Nephron (organoid): ENCODE data around the gene ORM1.

Experiments used
- H3K27ac Mint-ChIP-seq, 3 experiments: 2 replicates each; pipeline ENCODE4 v1.8.0; 2020; ENCODE audit warnings: mixed read lengths in 3 of 3, mild to moderate bottlenecking in 2 of 3, moderate library complexity in 1 of 3
- H3K27me3 Mint-ChIP-seq: 2 replicates; pipeline ENCODE4 v1.8.0; 2021; ENCODE audit warnings: low read depth, mild to moderate bottlenecking, moderate library complexity, mixed read lengths
- H3K36me3 Mint-ChIP-seq: 2 replicates; pipeline ENCODE4 v1.8.0; 2020; ENCODE audit warnings: low read depth, mixed read lengths
- H3K4me1 Mint-ChIP-seq: 2 replicates; pipeline ENCODE4 v1.8.0; 2020; ENCODE audit warnings: mixed read lengths
- H3K4me3 Mint-ChIP-seq, 3 experiments: 2 replicates each; pipeline ENCODE4 v1.8.0; 2020; ENCODE audit warnings: mild to moderate bottlenecking in 3 of 3, mixed read lengths in 3 of 3, moderate library complexity in 2 of 3
- H3K9me3 Mint-ChIP-seq: 2 replicates; pipeline ENCODE4 v1.8.0; 2020; ENCODE audit warnings: mixed read lengths
- TF ChIP-seq, protein P1 (sequence below), 3 experiments: fragments of 200-600 bp; sonication (generic); IDR thresholded peaks; one replicate each; pipeline ENCODE4 v1.5.0; 2021; ENCODE audit warnings: antibody characterized with exemption in 3 of 3; ENCODE audit not compliant: unreplicated experiment in 3 of 3

ORM1 gene

DNA sequence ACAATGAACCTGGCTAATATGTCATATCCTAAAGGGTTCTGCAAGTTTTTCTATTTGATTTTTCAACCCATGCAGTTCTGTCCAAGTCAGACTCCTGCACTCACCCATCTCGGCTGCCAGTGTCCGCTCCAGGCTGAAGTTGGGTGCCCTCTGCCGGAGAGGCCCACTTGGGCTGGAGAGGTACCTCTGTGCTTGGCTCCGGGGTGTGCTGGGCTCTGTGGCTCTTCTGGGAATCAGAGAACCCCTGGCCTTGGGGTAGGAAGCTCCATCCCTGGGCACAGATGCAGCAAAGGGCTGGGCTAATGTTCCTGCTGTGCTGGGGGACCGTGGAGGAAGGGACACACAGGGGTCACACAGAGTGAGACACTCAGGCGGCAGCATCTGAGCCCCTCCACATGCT is 32.9 kb downstream of the ORM1 start:
- no peak overlapping the region for H3K27ac Mint-ChIP-seq
- no peaks in the 10 kb centered on the region for H3K4me1 Mint-ChIP-seq
- no peak overlapping the region for H3K4me3 Mint-ChIP-seq
- peaks cover 40% of the 10 kb centered on the region for H3K36me3 Mint-ChIP-seq
- no peaks in the 10 kb centered on the region for H3K9me3 Mint-ChIP-seq
- TF ChIP-seq, protein P1, sequence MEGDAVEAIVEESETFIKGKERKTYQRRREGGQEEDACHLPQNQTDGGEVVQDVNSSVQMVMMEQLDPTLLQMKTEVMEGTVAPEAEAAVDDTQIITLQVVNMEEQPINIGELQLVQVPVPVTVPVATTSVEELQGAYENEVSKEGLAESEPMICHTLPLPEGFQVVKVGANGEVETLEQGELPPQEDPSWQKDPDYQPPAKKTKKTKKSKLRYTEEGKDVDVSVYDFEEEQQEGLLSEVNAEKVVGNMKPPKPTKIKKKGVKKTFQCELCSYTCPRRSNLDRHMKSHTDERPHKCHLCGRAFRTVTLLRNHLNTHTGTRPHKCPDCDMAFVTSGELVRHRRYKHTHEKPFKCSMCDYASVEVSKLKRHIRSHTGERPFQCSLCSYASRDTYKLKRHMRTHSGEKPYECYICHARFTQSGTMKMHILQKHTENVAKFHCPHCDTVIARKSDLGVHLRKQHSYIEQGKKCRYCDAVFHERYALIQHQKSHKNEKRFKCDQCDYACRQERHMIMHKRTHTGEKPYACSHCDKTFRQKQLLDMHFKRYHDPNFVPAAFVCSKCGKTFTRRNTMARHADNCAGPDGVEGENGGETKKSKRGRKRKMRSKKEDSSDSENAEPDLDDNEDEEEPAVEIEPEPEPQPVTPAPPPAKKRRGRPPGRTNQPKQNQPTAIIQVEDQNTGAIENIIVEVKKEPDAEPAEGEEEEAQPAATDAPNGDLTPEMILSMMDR (IDR thresholded peaks at IDR 0.05; ENCODE audit: unreplicated experiment in 3 of 3), result no peak
- H3K27me3 Mint-ChIP-seq, result no peaks in the 10 kb centered on the region

DNA sequence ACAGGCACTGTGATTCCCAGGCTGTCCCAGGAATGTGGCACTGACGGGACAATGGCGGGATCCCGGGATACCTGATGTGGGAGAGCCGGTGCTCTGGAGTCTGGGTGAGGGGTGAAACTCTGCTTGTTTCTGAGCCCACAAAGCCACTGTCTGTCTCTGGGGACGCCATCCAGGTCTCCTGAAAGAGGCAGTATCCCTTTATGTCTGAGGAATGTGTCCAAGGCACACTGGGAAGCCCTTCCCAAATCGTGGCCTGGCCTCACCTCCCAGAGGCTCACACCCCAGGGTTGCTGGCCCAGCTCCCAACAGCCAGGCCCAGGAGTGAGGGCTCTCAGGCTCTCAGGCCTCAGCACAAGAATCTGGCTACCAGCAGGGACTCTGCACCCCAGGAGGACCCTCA is 33.9 kb downstream of the ORM1 start:
- Mint-ChIP-seq H3K9me3 (no peaks in the 10 kb centered on the region), H3K27ac (no peak overlapping the region), H3K4me1 (no peaks in the 10 kb centered on the region), H3K27me3 (no peaks in the 10 kb centered on the region), H3K4me3 (no peak overlapping the region), H3K36me3 (peaks cover 47% of the 10 kb centered on the region)
- TF ChIP-seq, protein P1 (IDR thresholded peaks at IDR 0.05; ENCODE audit: unreplicated experiment in 3 of 3), result no peak

DNA sequence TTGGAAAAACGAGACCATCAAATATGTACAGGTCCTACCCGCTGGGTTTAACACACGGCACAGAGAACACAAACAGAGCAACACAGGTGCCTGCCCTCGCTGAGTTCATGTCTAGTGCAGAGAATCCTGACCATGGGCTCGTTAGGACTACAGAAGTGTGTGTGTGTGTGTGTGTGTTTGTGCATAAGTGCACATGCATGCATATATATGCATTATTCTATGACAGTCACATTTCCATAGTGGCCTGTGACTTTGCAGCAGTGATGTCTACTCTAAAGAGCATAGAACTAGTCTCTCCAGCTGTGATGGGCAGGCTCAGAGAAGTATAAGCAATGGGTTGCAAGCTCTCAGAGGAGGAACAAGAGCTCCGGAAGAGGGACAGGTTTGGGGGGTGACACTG is 34.5 kb downstream of the ORM1 start:
- H3K36me3 Mint-ChIP-seq, result peaks cover 44% of the 10 kb centered on the region
- H3K4me3 Mint-ChIP-seq, result no peak overlapping the region
- H3K27ac Mint-ChIP-seq, result no peak overlapping the region
- no peaks in the 10 kb centered on the region for H3K27me3 Mint-ChIP-seq
- no peaks in the 10 kb centered on the region for H3K9me3 Mint-ChIP-seq
- H3K4me1 Mint-ChIP-seq, result no peaks in the 10 kb centered on the region
- TF ChIP-seq, protein P1 (IDR thresholded peaks at IDR 0.05; ENCODE audit: unreplicated experiment in 3 of 3), result no peak

DNA sequence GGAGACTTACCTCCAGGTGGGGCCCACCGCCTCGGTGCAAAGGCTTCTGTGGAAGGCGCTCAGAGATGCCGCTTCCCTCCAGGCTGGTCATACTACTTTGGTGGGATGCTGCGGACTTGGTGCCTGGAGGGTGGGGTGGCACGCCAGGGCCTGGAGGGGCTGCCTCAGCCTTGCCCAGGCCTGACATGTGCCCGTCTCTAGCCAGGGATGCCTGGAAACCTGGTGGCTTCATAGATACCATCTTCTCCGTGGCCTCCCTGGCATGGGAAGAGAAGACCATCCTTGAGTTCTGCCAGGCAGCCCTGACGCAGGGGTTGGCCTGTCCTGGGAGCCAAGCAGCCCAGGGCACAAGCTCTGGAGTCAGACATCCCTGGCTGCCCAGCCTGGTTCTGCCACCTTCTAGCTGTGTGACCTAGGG is 35.0 kb downstream of the ORM1 start:
- TF ChIP-seq, protein P1 (IDR thresholded peaks at IDR 0.05; ENCODE audit: unreplicated experiment in 3 of 3), result no peak
- Mint-ChIP-seq H3K27ac (no peak overlapping the region), H3K4me1 (no peaks in the 10 kb centered on the region), H3K27me3 (no peaks in the 10 kb centered on the region), H3K36me3 (peaks cover 43% of the 10 kb centered on the region), H3K9me3 (no peaks in the 10 kb centered on the region), H3K4me3 (no peak overlapping the region)

DNA sequence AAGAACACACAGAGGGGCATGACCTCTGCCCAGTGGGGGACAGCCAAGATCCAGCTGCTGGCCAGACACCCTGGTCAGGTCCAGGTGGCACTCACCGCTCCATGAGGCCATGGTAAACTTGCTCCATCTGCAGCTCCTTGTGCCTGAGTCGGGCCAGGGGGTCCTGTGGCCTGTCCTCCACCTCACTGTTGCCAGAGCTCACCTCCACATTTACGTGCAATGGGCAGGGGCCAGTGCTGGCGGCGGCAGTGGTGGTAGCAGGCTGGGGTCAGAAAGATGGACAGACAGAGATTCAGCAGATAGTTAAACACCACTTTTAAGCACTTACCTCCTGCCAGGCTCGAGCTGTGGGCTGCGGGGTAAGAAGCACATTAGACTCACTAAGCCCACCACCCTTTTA is 36.9 kb downstream of the ORM1 start:
- Mint-ChIP-seq H3K36me3 (peaks cover 55% of the 10 kb centered on the region), H3K4me1 (no peaks in the 10 kb centered on the region), H3K27ac (no peak overlapping the region), H3K9me3 (no peaks in the 10 kb centered on the region), H3K4me3 (no peak overlapping the region), H3K27me3 (no peaks in the 10 kb centered on the region)
- TF ChIP-seq, protein P1 (IDR thresholded peaks at IDR 0.05; ENCODE audit: unreplicated experiment in 3 of 3), result no peak

DNA sequence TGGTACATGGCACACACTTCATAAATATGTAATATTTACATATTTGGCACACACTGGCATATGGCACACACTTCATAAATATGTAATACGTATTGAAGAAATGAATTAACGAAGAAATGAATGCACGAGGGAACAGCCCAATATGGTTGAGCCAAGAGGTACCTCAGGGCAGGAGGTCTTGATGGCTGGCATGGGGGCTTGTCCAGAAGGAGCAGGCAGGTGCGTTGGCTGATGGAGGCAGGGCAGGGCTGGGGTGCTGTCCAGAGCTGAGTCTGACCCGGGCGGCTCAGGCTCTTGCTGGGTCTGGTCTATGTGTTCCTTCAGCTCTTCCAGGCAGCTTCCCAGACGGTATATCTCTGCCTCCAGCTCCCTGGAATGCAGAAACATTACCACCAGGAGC is 38.6 kb downstream of the ORM1 start:
- no peak overlapping the region for H3K4me3 Mint-ChIP-seq
- no peaks in the 10 kb centered on the region for H3K4me1 Mint-ChIP-seq
- peaks cover 61% of the 10 kb centered on the region for H3K36me3 Mint-ChIP-seq

More for the DNA sequence above, 38.6 kb downstream of the ORM1 start:
- Mint-ChIP-seq H3K9me3 (no peaks in the 10 kb centered on the region), H3K27me3 (no peaks in the 10 kb centered on the region), H3K27ac (no peak overlapping the region)
- TF ChIP-seq, protein P1 (IDR thresholded peaks at IDR 0.05; ENCODE audit: unreplicated experiment in 3 of 3), result no peak
